GM10266 (cell line): ENCODE results near the gene SEMA6A.

Experiments used
- DNase-seq: peaks from one replicate; pipeline ENCODE4 v3.0.0; 2012; ENCODE audit errors: extremely low spot score
- TF ChIP-seq, protein P1 (sequence below): IDR thresholded peaks from 2 replicates; pipeline ENCODE4 v1.5.1; 2012; ENCODE audit warnings: mild to moderate bottlenecking, low read depth; ENCODE audit not compliant: control insufficient read depth, insufficient read depth; ENCODE audit errors: missing control alignments

SEMA6A gene

DNA sequence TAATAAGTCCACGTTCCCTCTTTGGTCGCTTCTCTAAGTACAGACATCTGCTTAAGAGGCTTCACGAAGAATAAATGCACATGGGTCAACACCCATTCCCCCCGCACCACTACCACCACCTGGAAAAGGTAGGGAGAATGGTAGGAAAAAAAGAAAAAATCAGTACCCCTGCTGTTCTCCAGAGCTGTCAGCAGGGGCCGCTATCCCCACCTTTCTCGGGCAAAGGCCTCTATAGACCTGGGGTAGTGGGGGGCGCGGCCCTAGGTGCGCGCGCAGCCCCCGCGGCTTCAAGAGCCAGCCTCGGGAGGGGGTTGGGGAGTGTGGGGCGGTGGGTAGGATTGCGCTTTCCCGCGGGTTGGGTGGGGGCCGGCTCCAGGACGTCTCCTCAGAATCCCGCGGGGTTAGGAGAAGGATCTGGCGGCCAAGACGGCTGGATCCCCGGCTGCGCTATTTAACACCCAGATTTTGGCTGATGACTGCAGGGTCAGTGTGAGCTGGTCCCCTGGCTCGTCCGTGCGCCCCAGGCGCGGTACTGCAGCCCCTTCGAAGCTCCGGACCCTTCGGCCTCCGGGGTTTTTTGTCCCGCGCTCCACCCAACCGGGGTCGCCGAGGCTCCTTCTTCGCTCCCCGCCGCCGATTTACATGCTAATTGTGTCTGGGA, 1.6 kb upstream of the SEMA6A start:
- peak; percentile 90 for DNase-seq

DNA sequence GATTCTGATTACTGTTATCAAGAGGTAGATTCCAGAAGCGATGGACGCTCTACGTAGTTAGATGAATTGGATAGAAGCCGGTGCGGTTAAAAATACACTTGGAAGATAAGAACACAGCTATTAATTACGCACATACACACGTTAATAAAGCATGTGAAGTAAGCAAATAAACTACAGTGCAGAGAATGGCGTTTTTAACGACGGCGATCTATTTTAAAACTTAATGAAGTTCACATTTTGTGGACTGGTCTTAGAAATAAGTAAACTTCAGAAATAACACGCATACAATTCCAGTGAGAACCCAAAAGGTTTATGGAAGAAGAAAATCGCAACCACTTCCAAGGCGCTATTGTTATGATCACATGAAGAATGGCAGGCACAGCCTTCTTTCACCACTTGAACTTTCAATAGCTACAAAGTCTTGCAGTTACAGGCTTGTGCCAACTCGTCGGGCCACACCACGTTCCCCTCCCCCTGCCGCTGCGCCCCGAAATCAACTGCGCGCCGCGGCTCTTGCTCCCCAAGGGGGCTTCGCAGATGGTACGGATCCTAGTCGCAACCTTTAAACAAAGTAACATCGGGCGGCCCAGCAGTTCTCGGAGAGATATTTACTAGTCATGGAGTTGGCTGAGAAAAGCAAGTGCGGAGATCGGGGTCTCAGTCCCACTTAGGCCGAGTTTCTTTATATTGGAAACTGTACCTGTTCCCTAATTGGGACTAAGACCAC, 866 bp upstream of the SEMA6A start:
- TF ChIP-seq, protein P1, sequence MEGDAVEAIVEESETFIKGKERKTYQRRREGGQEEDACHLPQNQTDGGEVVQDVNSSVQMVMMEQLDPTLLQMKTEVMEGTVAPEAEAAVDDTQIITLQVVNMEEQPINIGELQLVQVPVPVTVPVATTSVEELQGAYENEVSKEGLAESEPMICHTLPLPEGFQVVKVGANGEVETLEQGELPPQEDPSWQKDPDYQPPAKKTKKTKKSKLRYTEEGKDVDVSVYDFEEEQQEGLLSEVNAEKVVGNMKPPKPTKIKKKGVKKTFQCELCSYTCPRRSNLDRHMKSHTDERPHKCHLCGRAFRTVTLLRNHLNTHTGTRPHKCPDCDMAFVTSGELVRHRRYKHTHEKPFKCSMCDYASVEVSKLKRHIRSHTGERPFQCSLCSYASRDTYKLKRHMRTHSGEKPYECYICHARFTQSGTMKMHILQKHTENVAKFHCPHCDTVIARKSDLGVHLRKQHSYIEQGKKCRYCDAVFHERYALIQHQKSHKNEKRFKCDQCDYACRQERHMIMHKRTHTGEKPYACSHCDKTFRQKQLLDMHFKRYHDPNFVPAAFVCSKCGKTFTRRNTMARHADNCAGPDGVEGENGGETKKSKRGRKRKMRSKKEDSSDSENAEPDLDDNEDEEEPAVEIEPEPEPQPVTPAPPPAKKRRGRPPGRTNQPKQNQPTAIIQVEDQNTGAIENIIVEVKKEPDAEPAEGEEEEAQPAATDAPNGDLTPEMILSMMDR = no peak
- DNase-seq = peak; percentile 14

More for the DNA sequence above, 1.6 kb upstream of the SEMA6A start:
- TF ChIP-seq, protein P1 = peak; percentile 96

DNA sequence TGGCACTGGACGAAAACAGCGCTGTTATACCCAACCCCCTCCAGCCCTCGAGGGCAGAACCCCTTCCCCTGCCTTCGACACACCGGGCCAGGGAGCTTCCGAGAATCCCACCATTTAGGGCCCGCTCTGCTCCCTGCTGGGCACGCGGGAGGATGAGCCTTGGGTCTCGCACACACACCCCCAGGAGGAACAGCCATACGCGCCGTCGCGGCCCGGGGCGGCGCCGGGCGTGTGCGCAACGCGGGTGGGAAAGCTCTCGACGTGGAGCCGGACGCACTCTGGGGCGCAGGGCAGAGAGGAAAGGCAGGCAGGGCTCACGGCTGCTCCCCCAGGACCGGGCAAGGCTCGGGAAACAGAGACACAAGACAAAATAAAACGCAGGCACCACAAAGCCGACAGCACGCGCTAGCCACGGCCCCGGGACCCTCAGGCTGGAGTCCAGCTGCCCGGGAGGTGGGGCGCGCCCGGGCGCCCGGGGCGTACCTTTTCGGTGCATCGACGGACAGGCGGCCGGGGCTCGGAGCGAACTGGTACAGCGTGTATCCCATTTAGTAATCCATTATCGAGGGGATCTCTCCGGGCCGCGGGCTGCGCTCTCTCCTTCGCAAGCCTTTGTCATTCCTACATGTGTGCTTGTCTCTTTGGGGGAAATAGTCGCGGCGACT, 789 bp downstream of the SEMA6A start:
- DNase-seq = peak; percentile 35
- TF ChIP-seq, protein P1 = peak; percentile 20

DNA sequence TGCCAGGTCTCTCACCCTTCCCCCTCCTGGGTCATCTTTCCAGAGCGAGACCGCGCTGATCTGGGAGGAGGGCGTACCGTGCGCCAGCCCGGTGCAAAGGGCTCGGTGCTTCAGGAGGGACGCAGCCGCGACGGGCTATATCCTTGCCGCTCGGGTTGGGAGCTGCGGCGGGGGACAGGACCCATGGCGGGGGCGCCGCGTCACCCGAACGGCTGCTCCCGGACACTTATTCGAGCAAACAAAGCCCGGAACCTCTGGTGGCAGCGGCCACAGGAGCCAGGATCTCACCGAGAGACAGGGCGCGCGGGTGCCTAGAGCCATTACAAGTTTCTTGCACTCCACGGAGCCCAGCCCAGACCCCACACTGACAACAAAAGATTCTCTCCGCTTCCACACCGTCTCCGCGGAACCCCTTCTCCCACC, 1.3 kb downstream of the SEMA6A start:
- TF ChIP-seq, protein P1 = no peak
- peak; percentile 23 for DNase-seq

DNA sequence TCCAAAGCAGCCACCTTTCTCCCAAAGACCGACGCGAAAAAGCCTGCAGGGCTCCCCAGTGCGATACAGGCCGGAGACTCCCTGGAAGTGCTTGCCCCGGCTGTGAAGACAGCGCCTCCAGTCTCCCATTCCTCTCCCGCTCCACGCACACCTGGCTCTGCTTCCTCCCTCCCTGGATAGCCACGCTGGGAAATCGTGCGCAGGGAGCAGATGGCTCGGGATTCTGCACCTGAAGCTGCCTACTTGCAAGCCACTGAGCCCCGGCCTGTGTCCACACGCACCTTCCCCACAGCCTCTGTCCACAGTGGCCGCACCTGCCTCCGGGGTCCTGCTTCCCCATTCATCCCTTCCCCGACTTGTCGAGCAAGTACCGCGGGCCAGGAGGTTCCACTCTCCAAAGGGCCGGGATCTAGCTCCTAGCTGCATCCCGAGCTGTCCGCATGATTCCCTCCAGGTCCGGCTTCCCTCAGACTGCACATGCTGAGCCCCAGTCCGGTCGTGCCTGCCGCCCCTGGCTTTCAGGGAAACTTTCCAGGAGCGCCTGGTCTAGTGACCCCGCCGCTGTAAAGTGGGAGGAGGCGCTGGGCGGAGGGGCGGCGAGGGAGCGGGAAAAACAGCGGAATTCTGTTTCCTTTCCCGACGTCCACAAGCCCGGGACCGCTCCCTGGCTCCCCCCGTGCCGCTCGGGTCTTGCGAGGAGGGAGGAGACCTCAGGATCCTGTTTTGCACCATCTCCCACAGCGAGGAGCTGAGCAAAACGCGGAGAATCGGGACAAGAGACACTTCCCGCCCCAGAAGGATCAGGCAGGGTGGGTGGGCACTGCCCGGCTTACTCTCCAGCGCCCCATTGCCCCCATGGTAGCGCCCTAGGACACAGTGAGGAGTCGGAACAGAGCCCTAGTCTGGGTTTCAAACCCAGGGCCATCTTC, 2.0 kb downstream of the SEMA6A start:
- DNase-seq = peak; percentile 11
- TF ChIP-seq, protein P1 = no peak

DNA sequence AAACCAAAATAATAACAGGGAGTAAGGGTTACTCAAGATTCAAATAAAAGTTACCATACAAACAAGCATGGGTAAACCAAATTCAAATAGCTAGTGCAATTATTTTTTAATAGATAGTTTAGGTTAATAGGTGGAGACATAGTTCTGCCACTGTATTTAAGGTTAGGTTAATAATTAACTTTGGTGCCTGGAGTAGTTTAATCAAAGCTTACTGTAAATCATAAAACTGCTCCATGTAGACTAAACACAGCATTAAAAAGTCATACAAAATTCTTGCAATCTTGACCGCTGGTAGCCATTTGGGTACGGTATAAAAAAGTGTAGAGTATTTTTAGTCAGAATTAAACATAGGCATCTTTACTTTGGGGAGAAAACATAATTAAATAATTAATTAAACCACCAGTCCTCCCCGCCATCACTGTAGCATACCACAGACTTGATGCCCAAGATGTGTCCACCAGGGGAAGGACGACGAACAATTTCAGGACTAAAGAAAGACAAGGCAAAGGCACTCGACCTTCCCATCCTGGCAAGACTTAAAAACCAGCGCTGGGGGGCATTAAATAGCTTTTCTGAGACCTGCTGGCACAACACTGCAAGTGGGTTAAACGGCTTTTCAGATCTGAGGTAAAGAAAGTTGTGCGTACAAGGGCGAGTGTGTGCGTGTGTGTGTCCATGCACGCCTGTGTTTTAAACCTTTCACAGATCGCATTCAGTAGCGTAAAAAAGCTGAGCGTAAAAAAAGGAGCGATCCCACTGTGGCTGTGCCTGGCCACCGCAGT, 2.9 kb downstream of the SEMA6A start:
- TF ChIP-seq, protein P1 = no peak
- no peak for DNase-seq
